Measurements from ENCODE around the gene GFI1.

Gene GFI1

GRCh38 chr1:92487078-92487605, 417 bp upstream of the GFI1 start:
- DNase-seq = no peak

- peak in 1 of 2 experiments; percentile 52 for DNase-seq
These were observed 1.1 kb downstream of the GFI1 start for GRCh38 chr1:92485381-92486250.

- DNase-seq = peak; percentile 17 to 51
These were observed 2.0 kb downstream of the GFI1 start for GRCh38 chr1:92484472-92485380.

- no peak for DNase-seq
These were observed 2.9 kb downstream of the GFI1 start for GRCh38 chr1:92483610-92484471.

GRCh38 chr1:92482665-92483609, 3.8 kb downstream of the GFI1 start:
- no peak for DNase-seq

- DNase-seq = no peak
These were observed 4.6 kb downstream of the GFI1 start for GRCh38 chr1:92481971-92482664.

- no peak for DNase-seq
These were observed 5.2 kb downstream of the GFI1 start for GRCh38 chr1:92481599-92481925.

- no peak for DNase-seq
These were observed 5.7 kb downstream of the GFI1 start for GRCh38 chr1:92480813-92481598.

GRCh38 chr1:92480200-92480812, 6.4 kb downstream of the GFI1 start:
- DNase-seq = no peak

GRCh38 chr1:92479587-92479986, 7.1 kb downstream of the GFI1 start:
- no peak for DNase-seq

GRCh38 chr1:92478393-92478792, 8.3 kb downstream of the GFI1 start:
- DNase-seq = no peak

- no peak for DNase-seq
These were observed 10.6 kb downstream of the GFI1 start for GRCh38 chr1:92476071-92476631.

GRCh38 chr1:92475029-92475428, 11.7 kb downstream of the GFI1 start:
- no peak for DNase-seq

GRCh38 chr1:92473781-92474495, 12.8 kb downstream of the GFI1 start:
- no peak for DNase-seq

GRCh38 chr1:92470216-92470615, 16.5 kb downstream of the GFI1 start:
- DNase-seq = no peak

GRCh38 chr1:92466683-92467352, 19.9 kb downstream of the GFI1 start:
- DNase-seq = no peak

GRCh38 chr1:92465256-92465647, 21.5 kb downstream of the GFI1 start:
- no peak for DNase-seq

All from NCI-H446 (cell line).